Neutrophil (primary cell): ENCODE results near the gene TSPAN3.

ENCODE experiments used
- H3K27ac ChIP-seq: fragments of 200-600 bp; sonication (generic); 2 replicates; pipeline ENCODE4 v1.5.1; 2016; ENCODE audit warnings: mild to moderate bottlenecking, moderate library complexity
- H3K27me3 ChIP-seq: fragments of 200-600 bp; sonication (generic); 2 replicates; pipeline ENCODE4 v1.6.0; 2016; ENCODE audit warnings: mild to moderate bottlenecking
- H3K36me3 ChIP-seq: fragments of 200-600 bp; sonication (generic); 2 replicates; pipeline ENCODE4 v1.5.1; 2017
- H3K4me1 ChIP-seq, 2 experiments: fragments of 200-600 bp in 1 of 2; sonication (generic) in 1 of 2; 1 replicate in 1 of 2; 2 replicates in 1 of 2; pipeline versions ENCODE4 v1.5.1 to v1.6.1; 2013 to 2016; ENCODE audit warnings: low read depth in 1 of 2, low read length in 1 of 2, mild to moderate bottlenecking in 1 of 2, moderate library complexity in 1 of 2; ENCODE audit not compliant: control insufficient read depth in 1 of 2, insufficient read depth in 1 of 2
- H3K4me3 ChIP-seq, 2 experiments: fragments of 200-600 bp in 1 of 2; sonication (generic) in 1 of 2; 1 replicate in 1 of 2; 2 replicates in 1 of 2; pipeline ENCODE4 v1.5.1; 2013 to 2016; ENCODE audit warnings: low read depth in 1 of 2, low read length in 1 of 2, mild to moderate bottlenecking in 1 of 2, moderate library complexity in 1 of 2
- H3K9me3 ChIP-seq: fragments of 200-600 bp; sonication (generic); 2 replicates; pipeline ENCODE4 v1.5.1; 2016
- CTCF ChIP-seq: fragments of 200-600 bp; sonication (generic); IDR thresholded peaks from 2 replicates; pipeline ENCODE4 v1.5.1; 2016; ENCODE audit warnings: antibody characterized with exemption

The TSPAN3 gene

GRCh38 chr15:77075528-77075927 lies 4.6 kb upstream of the TSPAN3 start:
- TF ChIP-seq CTCF: no peak
- H3K27ac ChIP-seq: no peak overlapping the region
- H3K36me3 ChIP-seq: no peaks in the 10 kb centered on the region
- no peaks in the 10 kb centered on the region for H3K27me3 ChIP-seq
- no peaks in the 10 kb centered on the region for H3K9me3 ChIP-seq
- peaks cover 18 to 27% of the 10 kb centered on the region in 2 experiments for H3K4me1 ChIP-seq
- no peak overlapping the region for H3K4me3 ChIP-seq

- no peak for TF ChIP-seq CTCF
- Histone ChIP-seq H3K27me3 (peaks cover 10% of the 10 kb centered on the region), H3K4me3 (no peak overlapping the region), H3K9me3 (no peaks in the 10 kb centered on the region), H3K36me3 (no peaks in the 10 kb centered on the region), H3K4me1 (peaks cover 21 to 32% of the 10 kb centered on the region in 2 experiments), H3K27ac (no peak overlapping the region)
These were observed 3.4 kb upstream of the TSPAN3 start for GRCh38 chr15:77074350-77074749.

GRCh38 chr15:77071305-77072223 lies 655 bp upstream of the TSPAN3 start:
- Histone ChIP-seq H3K36me3 (no peaks in the 10 kb centered on the region), H3K4me3 (peak overlapping the region; percentile 72 to 83), H3K4me1 (peaks cover 8 to 17% of the 10 kb centered on the region in 2 experiments), H3K9me3 (no peaks in the 10 kb centered on the region), H3K27me3 (peaks cover 10% of the 10 kb centered on the region), H3K27ac (peak overlapping the region; percentile 83)
- peak; percentile 2 for TF ChIP-seq CTCF

GRCh38 chr15:77070180-77070494 lies 772 bp downstream of the TSPAN3 start:
- Histone ChIP-seq H3K4me1 (peaks cover 8 to 17% of the 10 kb centered on the region in 2 experiments), H3K27me3 (peaks cover 10% of the 10 kb centered on the region), H3K27ac (peak overlapping the region; percentile 83), H3K9me3 (no peaks in the 10 kb centered on the region), H3K36me3 (no peaks in the 10 kb centered on the region), H3K4me3 (peak overlapping the region; percentile 72 to 83)
- TF ChIP-seq CTCF: no peak

GRCh38 chr15:77069521-77070121 lies 1.3 kb downstream of the TSPAN3 start:
- Histone ChIP-seq H3K27ac (no peak overlapping the region), H3K4me1 (peaks cover 8 to 19% of the 10 kb centered on the region in 2 experiments), H3K9me3 (no peaks in the 10 kb centered on the region), H3K4me3 (peak overlapping the region; percentile 72 to 83), H3K36me3 (no peaks in the 10 kb centered on the region), H3K27me3 (peaks cover 10% of the 10 kb centered on the region)
- no peak for TF ChIP-seq CTCF
